Measurements from ENCODE around the gene LTBP1. TPM values are rescaled to one million over a fixed set of nuclear protein-coding genes. Genes with fewer than 3 reads are reported as not detected.

LTBP1 gene
- total RNA-seq, 1 donor from 2014 or later, result 0.07 TPM

DNA sequence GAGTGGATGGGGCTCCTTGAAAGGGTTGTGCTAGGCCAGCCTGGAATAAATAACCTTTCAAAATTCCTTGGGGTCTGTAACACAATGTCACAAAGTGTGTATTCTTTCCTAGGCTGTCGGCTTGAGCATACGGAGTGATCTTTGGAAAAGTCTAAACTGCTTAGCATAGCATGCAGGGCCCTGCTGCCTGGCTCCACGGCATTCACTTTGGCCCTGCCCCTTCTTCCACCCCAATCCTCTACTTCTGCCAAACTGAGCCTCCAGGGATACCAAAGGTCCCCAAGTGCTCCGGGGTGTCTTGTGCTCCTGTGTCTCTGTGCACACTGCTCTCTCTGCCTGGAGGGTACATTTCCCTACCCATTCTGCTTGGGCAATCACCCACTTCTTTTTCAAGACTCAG lies 196.1 kb downstream of the LTBP1 start:
- Mint-ChIP-seq H3K27me3 (peaks cover 3% of the 10 kb centered on the region), H3K4me3 (no peak overlapping the region), H3K27ac (no peak overlapping the region), H3K4me1 (no peaks in the 10 kb centered on the region), H3K36me3 (ENCODE audit: low read depth) (no peaks in the 10 kb centered on the region), H3K9me3 (peaks cover 2% of the 10 kb centered on the region)
- TF ChIP-seq, protein P1, sequence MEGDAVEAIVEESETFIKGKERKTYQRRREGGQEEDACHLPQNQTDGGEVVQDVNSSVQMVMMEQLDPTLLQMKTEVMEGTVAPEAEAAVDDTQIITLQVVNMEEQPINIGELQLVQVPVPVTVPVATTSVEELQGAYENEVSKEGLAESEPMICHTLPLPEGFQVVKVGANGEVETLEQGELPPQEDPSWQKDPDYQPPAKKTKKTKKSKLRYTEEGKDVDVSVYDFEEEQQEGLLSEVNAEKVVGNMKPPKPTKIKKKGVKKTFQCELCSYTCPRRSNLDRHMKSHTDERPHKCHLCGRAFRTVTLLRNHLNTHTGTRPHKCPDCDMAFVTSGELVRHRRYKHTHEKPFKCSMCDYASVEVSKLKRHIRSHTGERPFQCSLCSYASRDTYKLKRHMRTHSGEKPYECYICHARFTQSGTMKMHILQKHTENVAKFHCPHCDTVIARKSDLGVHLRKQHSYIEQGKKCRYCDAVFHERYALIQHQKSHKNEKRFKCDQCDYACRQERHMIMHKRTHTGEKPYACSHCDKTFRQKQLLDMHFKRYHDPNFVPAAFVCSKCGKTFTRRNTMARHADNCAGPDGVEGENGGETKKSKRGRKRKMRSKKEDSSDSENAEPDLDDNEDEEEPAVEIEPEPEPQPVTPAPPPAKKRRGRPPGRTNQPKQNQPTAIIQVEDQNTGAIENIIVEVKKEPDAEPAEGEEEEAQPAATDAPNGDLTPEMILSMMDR (IDR thresholded peaks at IDR 0.05), result no peak
- DNase-seq, result no peak
- ATAC-seq (ENCODE audit: low read depth), result no peak
- ChIA-PET POLR2A (no interaction called here), CTCF (no interaction called here)
- intact Hi-C loops (cut with micrococcal nuclease), result no loop called here

- ChIA-PET POLR2A (no interaction called here), CTCF (no interaction called here)
- Mint-ChIP-seq H3K4me1 (no peaks in the 10 kb centered on the region), H3K9me3 (peaks cover 2% of the 10 kb centered on the region), H3K27ac (no peak overlapping the region), H3K36me3 (ENCODE audit: low read depth) (no peaks in the 10 kb centered on the region), H3K4me3 (no peak overlapping the region), H3K27me3 (peaks cover 3% of the 10 kb centered on the region)
- TF ChIP-seq, protein P1 (IDR thresholded peaks at IDR 0.05), result no peak
- ATAC-seq (ENCODE audit: low read depth), result no peak
- no peak for DNase-seq
- intact Hi-C loops (cut with micrococcal nuclease), result no loop called here
These were observed 197.5 kb downstream of the LTBP1 start for GRCh38 chr2:33144243-33144642.

DNA sequence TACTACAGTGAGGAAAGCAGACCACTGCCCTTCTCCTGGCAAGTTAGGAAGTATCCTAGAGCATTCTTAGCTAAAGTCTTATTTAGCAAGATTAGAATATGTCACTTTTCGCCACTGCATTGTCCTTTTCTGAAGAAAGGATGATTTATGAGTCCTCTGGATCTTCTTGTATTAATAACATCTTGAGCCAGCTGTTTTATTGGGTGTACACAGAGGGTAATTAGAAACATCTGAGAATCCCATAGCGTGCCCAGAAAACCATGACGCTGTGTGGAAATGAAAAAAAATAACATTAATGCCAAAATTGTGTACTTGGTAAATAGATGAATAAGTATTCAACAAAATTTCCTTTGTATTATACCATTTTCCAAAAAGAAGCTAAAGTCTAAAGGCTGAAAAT lies 198.7 kb downstream of the LTBP1 start:
- CTCF ChIA-PET, result no interaction called here
- no peak overlapping the region for H3K4me3 Mint-ChIP-seq

DNA sequence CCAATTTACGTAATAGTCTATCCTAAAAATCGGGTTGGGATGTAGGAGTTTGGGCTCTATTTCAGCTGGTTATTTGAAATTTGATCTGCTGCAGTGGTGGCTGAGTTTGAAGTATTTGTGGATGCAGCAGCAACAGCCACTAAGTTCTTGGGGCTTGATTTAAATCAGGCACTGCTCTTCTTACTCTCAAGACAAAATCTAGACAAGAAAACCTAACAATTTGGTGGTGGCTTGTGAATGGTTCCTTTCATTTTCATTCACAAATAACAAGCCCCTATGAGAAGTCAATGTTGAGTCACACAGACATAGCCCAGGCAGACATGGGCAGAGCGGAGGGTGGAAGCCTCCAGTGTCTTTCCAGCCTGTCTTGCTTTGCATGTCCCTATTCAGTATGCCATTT lies 199.3 kb downstream of the LTBP1 start:
- no peak for ATAC-seq (ENCODE audit: low read depth)

More for the DNA sequence above, 198.7 kb downstream of the LTBP1 start:
- ATAC-seq (ENCODE audit: low read depth), result no peak
- peaks cover 2% of the 10 kb centered on the region for H3K9me3 Mint-ChIP-seq
- H3K27ac Mint-ChIP-seq, result no peak overlapping the region
- intact Hi-C loops (cut with micrococcal nuclease), result no loop called here
- no peak for DNase-seq
- H3K27me3 Mint-ChIP-seq, result peaks cover 3% of the 10 kb centered on the region
- H3K4me1 Mint-ChIP-seq, result no peaks in the 10 kb centered on the region
- TF ChIP-seq, protein P1 (IDR thresholded peaks at IDR 0.05), result no peak
- POLR2A ChIA-PET, result no interaction called here
- H3K36me3 Mint-ChIP-seq (ENCODE audit: low read depth), result no peaks in the 10 kb centered on the region

DNA sequence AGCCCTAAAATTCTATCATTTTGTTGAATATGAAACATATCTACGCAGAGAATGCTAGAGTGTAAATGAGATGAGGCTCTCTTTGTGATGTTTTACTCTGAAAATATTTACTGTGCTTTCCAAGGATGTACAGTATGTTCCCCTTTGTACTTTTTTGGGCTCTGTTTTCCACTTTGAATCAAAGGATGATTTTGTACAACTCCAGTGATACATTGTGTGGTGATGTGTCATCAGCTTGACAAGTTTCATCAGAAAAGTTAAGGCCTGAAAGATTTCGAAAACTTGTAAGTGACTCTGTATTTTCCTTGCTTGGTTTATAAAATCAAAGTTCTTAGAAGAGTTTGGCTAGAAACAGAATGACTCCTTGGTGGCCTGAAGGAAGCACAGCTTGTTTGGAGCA lies 206.3 kb downstream of the LTBP1 start:
- DNase-seq, result no peak
- ATAC-seq (ENCODE audit: low read depth), result no peak
- H3K27ac Mint-ChIP-seq, result no peak overlapping the region
- no peaks in the 10 kb centered on the region for H3K4me1 Mint-ChIP-seq
- TF ChIP-seq, protein P1 (IDR thresholded peaks at IDR 0.05), result no peak
- H3K9me3 Mint-ChIP-seq, result no peaks in the 10 kb centered on the region
- no peak overlapping the region for H3K4me3 Mint-ChIP-seq
- intact Hi-C loops (cut with micrococcal nuclease), result no loop called here
- H3K27me3 Mint-ChIP-seq, result no peaks in the 10 kb centered on the region
- CTCF ChIA-PET, result no interaction called here
- no peaks in the 10 kb centered on the region for H3K36me3 Mint-ChIP-seq (ENCODE audit: low read depth)
- POLR2A ChIA-PET, result no interaction called here

More for the DNA sequence above, 199.3 kb downstream of the LTBP1 start:
- no peak for DNase-seq
- Mint-ChIP-seq H3K36me3 (ENCODE audit: low read depth) (no peaks in the 10 kb centered on the region), H3K4me3 (no peak overlapping the region), H3K27ac (no peak overlapping the region), H3K4me1 (no peaks in the 10 kb centered on the region), H3K27me3 (peaks cover under 1% of the 10 kb centered on the region), H3K9me3 (peaks cover 2% of the 10 kb centered on the region)
- ChIA-PET POLR2A (no interaction called here), CTCF (no interaction called here)
- TF ChIP-seq, protein P1 (IDR thresholded peaks at IDR 0.05), result no peak
- intact Hi-C loops (cut with micrococcal nuclease), result no loop called here

Data from activated B cell treated with CpG ODN at 0.5 μM for 24 hours (primary cell).